Prostate gland (tissue), 2 donors: ENCODE data around the gene PASK. TPM values are rescaled to one million over a fixed set of nuclear protein-coding genes. Genes with fewer than 3 reads are reported as not detected.

Experiments
- DNase-seq: peaks from one replicate; pipeline ENCODE4 v3.0.0-alpha.2; 2019; ENCODE audit warnings: low spot score
- H3K27ac ChIP-seq, 2 donors: fragments of 200-600 bp; sonication (generic); 2 replicates each; pipeline ENCODE4 v1.5.1; 2017 to 2019
- H3K27me3 ChIP-seq: fragments of 200-600 bp; sonication (generic); replicated peaks from 2 replicates; pipeline ENCODE4 v1.5.1; 2019; ENCODE audit not compliant: insufficient read depth
- H3K36me3 ChIP-seq, 2 donors: fragments of 200-600 bp; sonication (generic); 1 replicate in 1 of 2; 2 replicates in 1 of 2; pipeline versions ENCODE4 v1.5.1 to v1.8.1; 2017 to 2019
- H3K4me1 ChIP-seq: fragments of 200-600 bp; sonication (generic); replicated peaks from 2 replicates; pipeline ENCODE4 v1.5.1; 2019
- H3K4me3 ChIP-seq, 2 donors: fragments of 200-600 bp; sonication (generic); 2 replicates each; pipeline ENCODE4 v1.5.1; 2017 to 2019
- H3K9me3 ChIP-seq: fragments of 200-600 bp; sonication (generic); 2 replicates; pipeline ENCODE4 v1.5.1; 2017
- POLR2A ChIP-seq: fragments of 450-650 bp; IDR thresholded peaks from one replicate; pipeline ENCODE4 v1.6.1; 2016; ENCODE audit warnings: antibody characterized with exemption, mild to moderate bottlenecking
- POLR2AphosphoS5 ChIP-seq: sonication (generic); formaldehyde crosslinking; IDR thresholded peaks from one replicate; pipeline ENCODE4 v1.6.1; 2017; ENCODE audit warnings: antibody characterized with exemption
- WGBS: methylation state at CpG from one replicate; pipeline ENCODE4 v1.1.5; 2018; 5-methylcytosine and 5-hydroxymethylcytosine counted together
- intact Hi-C: fragments of 100-400 bp; cut with DNase I; formaldehyde crosslinking; loops from one replicate; pipeline ENCODE4 v1.14.2; 2022
- total RNA-seq, 2 donors: library from RNA; depleted of rRNA; stranded (reverse); fragments of >200 nt; gene quantifications; one replicate each; pipeline ENCODE4 v1.1.0, GENCODE V29; 2016
- TF ChIP-seq, protein P1 (sequence below), 4 experiments: fragments of 200-600 bp in 2 of 4; fragments of 450-650 bp in 2 of 4; sonication (generic) in 2 of 4; IDR thresholded peaks; 1 replicate in 3 of 4; 2 replicates in 1 of 4; pipeline ENCODE4 v1.5.1; 2016 to 2019; ENCODE audit warnings: antibody characterized with exemption in 4 of 4, mild to moderate bottlenecking in 2 of 4, moderate library complexity in 2 of 4

Gene PASK
- total RNA-seq, 2 donors from 2014 or later: 49.2 to 200 TPM

DNA sequence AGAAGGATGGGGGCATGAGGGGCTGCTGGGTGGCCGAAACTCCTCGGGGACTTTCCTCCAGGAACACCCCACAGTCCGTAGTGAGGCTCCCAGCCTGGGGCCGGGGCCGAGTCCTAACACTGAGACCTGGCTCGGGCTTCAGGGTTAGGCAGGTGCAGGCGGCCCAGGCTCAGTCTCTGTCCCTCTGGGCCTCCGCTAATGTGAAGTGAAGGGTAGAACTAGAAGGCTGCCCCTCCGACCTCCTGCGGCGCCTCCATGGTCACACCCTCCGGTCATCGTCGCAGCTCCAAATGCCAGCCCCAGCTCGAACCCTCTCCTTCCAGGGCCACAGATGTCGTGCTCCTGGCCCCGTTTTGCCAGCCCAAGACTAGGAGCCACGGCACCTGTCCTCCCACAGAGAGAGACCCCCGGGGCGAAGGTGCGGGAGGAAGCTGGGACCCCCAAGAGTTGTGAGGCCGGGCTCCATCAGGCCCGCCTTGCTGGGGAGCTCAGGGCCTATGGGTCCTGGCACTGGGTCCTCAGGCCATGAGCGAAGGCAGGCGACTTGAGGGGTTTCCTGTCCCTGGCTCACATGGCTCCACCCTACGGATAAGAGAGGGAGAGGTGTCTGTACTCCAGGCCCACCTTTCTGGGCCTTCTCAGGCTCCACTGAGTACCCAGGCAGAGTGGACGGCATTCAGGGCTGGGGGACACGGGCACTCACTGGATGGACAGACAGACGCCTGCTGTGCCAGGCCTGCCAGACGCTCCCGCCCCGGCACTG lies 40.0 kb upstream of the PASK start:
- no peaks in the 10 kb centered on the region for H3K9me3 ChIP-seq
- H3K36me3 ChIP-seq: no peaks in the 10 kb centered on the region
- WGBS: 98% methylated on average over 31 of the region's 32 CpGs
- TF ChIP-seq POLR2A (no peak), POLR2AphosphoS5 (no peak)
- TF ChIP-seq, protein P1, sequence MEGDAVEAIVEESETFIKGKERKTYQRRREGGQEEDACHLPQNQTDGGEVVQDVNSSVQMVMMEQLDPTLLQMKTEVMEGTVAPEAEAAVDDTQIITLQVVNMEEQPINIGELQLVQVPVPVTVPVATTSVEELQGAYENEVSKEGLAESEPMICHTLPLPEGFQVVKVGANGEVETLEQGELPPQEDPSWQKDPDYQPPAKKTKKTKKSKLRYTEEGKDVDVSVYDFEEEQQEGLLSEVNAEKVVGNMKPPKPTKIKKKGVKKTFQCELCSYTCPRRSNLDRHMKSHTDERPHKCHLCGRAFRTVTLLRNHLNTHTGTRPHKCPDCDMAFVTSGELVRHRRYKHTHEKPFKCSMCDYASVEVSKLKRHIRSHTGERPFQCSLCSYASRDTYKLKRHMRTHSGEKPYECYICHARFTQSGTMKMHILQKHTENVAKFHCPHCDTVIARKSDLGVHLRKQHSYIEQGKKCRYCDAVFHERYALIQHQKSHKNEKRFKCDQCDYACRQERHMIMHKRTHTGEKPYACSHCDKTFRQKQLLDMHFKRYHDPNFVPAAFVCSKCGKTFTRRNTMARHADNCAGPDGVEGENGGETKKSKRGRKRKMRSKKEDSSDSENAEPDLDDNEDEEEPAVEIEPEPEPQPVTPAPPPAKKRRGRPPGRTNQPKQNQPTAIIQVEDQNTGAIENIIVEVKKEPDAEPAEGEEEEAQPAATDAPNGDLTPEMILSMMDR (IDR thresholded peaks at IDR 0.05): no peak
- DNase-seq: no peak
- peak overlapping the region; percentile 24 to 47 for H3K4me3 ChIP-seq
- H3K27ac ChIP-seq: peak overlapping the region; percentile 76 to 85
- intact Hi-C loops: no loop called here
- H3K4me1 ChIP-seq: peaks cover 9% of the 10 kb centered on the region
- H3K27me3 ChIP-seq: no peaks in the 10 kb centered on the region

- H3K27ac ChIP-seq: peak within 1 kb of the TSS; percentile 76 to 85
- peak; percentile 83 for DNase-seq
- H3K4me3 ChIP-seq: peak within 1 kb of the TSS; percentile 24 to 47
- no peaks in the 10 kb centered on the region for H3K27me3 ChIP-seq
- H3K4me1 ChIP-seq: peaks cover 9% of the 10 kb centered on the region
- intact Hi-C loops: no loop called here
- no peaks in the 10 kb centered on the region for H3K36me3 ChIP-seq
- H3K9me3 ChIP-seq: no peaks in the 10 kb centered on the region
- TF ChIP-seq POLR2AphosphoS5 (peak; percentile 67), POLR2A (no peak)
- TF ChIP-seq, protein P1 (IDR thresholded peaks at IDR 0.05): peak in 1 of 4 experiments; percentile 22
- WGBS: 58% methylated on average over 20 of the region's 21 CpGs
Measured at GRCh38 chr2:241188361-241189092, 39.3 kb upstream of the PASK start, which contains the start of gene ANO7. Gene ANO7, plus strand, starts transcription at chr2:241188677. Its CDS starts 1,387 bp downstream, at chr2:241190064.

DNA sequence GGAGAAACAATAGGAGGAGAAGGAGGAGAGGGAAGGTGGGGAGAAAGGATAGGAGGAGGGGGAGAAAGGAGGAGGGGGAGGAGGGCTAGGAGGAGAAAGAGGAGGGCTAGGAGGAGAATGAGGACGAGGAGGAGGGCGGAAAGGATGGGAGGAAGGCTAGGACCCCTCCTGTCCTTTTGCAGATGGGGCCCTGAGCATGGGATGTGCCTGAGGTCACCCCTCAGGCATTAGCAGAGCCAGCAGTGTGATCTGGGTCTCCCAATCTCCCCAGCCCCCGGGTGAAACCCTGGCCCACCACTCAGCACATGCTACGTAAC lies 38.6 kb upstream of the PASK start:
- TF ChIP-seq POLR2A (no peak), POLR2AphosphoS5 (no peak)
- TF ChIP-seq, protein P1 (IDR thresholded peaks at IDR 0.05): no peak
- peak overlapping the region; percentile 76 to 85 for H3K27ac ChIP-seq

DNA sequence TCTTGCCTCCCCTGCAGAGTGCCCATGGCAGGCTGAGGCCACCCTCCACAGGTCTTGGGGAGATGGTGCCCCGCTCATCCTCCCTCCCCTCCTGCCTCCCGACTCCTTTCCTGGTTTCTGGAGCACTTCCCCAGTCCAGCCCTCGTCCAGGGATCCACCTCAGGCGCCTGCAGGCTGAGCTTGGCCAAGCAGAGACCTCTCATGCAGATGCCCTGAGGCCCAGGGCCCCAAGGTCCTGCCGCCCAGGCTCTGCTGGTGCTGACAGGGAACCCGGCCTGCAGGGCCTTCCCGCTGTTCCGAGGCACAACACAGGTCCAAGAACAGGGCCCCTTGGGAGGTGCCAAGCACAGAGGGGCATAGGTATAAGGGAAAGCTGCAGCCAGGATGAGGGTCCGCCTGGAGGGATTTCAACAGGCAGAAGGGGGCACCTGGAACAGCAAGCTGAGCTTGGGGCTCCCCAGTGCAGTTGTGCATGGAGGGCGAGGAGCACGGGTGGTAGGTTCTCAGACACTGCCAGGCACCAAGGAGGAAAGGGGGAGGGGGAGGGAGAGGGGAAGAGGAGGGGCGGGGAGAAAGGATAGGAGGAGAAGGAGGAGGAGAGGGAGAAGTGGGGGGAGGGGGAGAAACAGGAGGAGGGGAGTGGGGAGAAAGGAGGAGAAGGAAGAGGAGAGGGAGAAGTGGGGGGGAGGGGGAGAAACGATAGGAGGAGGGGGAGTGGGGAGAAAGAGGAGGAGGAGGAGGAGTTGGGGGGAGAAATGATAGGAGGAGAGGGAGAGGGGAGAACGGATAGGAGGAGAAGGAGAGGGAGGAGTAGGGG lies 38.0 kb upstream of the PASK start:
- no peak for TF ChIP-seq POLR2A
- TF ChIP-seq, protein P1 (IDR thresholded peaks at IDR 0.05): no peak
- TF ChIP-seq POLR2AphosphoS5: no peak
- H3K36me3 ChIP-seq: no peaks in the 10 kb centered on the region
- intact Hi-C loops: no loop called here
- no peak for DNase-seq
- no peak overlapping the region for H3K4me3 ChIP-seq
- peak overlapping the region in 1 of 2 donors; percentile 85 for H3K27ac ChIP-seq
- 61% methylated on average over 13 of the region's 14 CpGs for WGBS
- peaks cover 9% of the 10 kb centered on the region for H3K4me1 ChIP-seq
- H3K9me3 ChIP-seq: no peaks in the 10 kb centered on the region
- H3K27me3 ChIP-seq: no peaks in the 10 kb centered on the region

More for the DNA sequence above, 38.6 kb upstream of the PASK start:
- Histone ChIP-seq H3K4me1 (peaks cover 9% of the 10 kb centered on the region), H3K36me3 (no peaks in the 10 kb centered on the region), H3K27me3 (no peaks in the 10 kb centered on the region), H3K4me3 (peak overlapping the region; percentile 24 to 47), H3K9me3 (no peaks in the 10 kb centered on the region)
- WGBS: 39% methylated on average over 4 of the region's 4 CpGs
- DNase-seq: no peak
- intact Hi-C loops: no loop called here
